ENCODE measurements around the gene LGALS1. TPM values are rescaled to one million over a fixed set of nuclear protein-coding genes. Genes with fewer than 3 reads are reported as not detected.

Gene LGALS1
- 1,345 TPM for total RNA-seq
- long read RNA-seq, transcript LGALS1-201 (4 exons, 560 nt): major isoform, 264 of 294 reads
- long read RNA-seq, partial matches to known transcripts: 24 of 294 reads
- long read RNA-seq, other reads (novel, unspliced or antisense): 5 of 294 reads

DNA sequence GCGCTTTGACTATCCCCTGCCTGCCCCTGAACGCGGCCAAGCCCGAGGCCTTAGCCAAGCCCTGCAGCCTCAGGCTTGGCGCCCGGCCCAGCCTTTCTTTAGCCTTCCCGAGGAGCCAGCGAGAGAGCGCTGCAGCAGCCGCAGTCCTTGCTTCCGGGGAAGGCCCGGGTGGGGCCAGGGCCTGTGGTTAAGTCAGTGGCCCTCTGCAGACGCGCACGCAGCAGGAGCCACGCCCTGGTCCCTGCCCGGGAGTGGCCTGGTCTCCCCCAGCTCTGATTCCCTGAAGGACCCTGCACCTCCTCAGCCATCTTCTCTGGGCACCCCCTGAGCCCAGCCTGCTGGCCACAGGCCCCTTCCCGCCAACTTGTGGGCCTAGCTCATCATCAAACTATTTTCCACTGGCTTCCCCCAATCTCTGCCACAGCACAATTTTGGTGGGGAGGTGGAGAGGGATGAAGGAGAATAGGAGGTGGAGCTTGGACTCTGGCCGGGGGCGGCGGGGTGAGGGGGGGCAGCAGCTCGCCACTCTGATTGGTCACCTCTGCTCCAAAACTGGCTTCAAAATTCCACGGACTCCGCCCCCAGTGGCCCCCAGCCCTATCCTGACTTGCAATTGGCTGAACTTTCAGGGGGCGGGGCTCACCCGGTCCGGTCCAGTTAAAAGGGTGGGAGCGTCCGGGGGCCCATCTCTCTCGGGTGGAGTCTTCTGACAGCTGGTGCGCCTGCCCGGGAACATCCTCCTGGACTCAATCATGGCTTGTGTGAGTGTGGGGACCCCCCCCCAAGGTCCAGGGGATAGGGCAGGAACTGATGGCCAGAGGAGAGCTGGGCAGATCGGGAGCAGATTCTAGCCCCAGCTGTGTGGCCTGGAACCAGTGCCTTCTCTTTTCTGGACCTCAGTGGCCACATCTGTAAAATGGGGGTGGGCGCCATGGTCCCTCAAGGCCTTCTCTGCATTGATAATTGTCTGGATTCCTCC is at the start of gene LGALS1:
Gene LGALS1, plus strand, starts transcription at position 686 of the 979 bp plus-strand sequence. Its CDS starts 67 bp downstream, at position 753.
- peak; percentile 98 for DNase-seq (ENCODE audit: missing footprints)
- intact Hi-C loops (cut with DNase I): loop anchor here (1.0 to 5.0 kb wide), 3 partner anchors 17 to 78 kb away; partner anchors contain the start of gene PDXP
- ATAC-seq: peak; percentile 90

DNA sequence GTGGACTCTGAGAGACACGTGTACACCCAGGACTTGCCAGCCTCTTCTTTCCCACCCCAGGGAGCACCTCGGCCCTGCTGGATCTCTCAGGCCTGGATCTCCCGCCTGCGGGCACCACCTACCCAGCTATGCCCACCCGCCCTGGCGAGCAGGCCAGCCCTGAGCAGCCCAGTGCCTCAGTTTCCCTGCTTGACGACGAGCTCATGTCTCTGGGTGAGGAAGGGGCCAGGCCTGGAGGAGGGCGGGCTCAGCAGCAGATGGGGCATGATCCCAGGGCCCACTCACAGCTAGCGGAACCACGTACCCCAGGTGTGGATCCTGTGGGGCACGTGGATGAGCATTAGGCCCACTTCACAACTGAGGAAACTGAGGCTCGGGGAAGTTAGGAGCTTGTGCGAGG is 49.7 kb upstream of the LGALS1 start:
- DNase-seq (ENCODE audit: missing footprints): no peak
- no peak for ATAC-seq
- intact Hi-C loops (cut with DNase I): loop anchor here (5.0 kb wide), 1 partner anchor 52 kb away; the partner anchor contains the start of gene LGALS1

DNA sequence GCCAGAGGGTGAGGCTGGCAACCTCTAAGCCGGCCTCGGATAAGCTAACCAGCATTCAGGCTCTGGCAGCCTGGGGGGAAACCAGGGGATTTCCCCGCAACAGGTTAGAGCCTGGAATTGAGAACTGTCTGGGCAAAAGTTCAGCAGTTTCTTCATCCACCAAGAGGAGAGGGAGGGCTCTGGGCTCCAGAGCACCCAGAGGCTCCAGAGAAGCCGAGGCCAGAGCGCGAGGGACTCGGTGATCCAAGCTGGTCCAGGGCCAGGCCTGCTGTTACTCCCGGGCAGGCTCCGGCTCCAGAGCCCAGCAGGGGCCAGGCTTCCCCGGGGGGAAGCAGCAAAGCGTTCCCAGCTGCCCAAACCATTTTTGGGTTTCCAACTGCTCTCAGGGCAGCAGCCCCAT is 49.3 kb upstream of the LGALS1 start:
- ATAC-seq: peak; percentile 85
- peak; percentile 88 for DNase-seq (ENCODE audit: missing footprints)
- intact Hi-C loops (cut with DNase I): loop anchor here (5.0 kb wide), 1 partner anchor 51 kb away; the partner anchor contains the start of gene LGALS1

DNA sequence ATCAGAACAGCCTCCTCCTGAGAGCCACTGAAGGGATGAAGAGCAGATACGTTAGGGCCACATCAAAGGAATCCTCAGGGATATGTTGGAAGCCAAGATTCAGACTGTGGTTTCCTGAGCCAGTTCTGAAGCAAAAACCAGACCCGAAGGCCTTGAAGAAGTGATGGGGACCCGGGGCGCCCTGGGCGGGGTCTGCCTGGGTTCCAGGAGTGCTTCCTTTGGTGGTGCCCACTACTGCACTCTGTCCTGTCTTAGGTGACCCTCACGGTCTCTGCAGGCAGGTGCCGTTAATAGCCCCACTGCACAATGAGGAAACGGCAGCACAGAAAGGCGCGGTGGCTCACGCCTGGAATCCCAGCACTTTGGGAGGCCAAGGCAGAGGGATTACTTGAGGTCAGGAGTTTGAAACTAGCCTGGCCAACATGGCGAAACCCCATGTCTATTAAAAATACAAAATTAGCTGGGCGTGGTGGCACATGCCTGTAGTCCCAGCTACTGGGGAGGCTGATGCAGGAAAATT is 48.8 kb upstream of the LGALS1 start:
- intact Hi-C loops (cut with DNase I): loop anchor here (5.0 kb wide), 1 partner anchor 51 kb away; the partner anchor contains the start of gene LGALS1
- ATAC-seq (peak; percentile 5), DNase-seq (ENCODE audit: missing footprints) (peak; percentile 14)

DNA sequence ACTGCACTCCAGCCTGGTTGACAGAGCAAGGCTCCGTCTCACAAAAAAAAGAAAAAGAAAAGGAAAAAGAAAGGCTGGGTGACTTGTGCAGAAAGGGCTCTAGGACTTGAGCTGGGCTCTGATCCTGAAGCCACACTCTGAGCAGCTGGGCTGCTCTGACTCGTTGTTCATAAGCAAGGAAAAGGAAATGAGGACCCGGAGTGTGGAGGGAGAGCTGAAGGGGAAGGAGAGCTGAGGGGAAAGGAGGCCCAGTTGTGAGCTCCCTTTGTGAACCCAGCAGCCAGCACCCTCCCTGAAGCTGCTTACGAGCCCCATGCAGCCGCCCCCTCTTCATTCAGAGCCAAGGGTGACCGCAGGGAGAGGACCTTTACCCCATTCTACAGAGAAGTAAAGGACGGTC is 48.3 kb upstream of the LGALS1 start:
- intact Hi-C loops (cut with DNase I): loop anchor here (5.0 kb wide), 1 partner anchor 50 kb away; the partner anchor contains the start of gene LGALS1
- ATAC-seq (no peak), DNase-seq (ENCODE audit: missing footprints) (no peak)

DNA sequence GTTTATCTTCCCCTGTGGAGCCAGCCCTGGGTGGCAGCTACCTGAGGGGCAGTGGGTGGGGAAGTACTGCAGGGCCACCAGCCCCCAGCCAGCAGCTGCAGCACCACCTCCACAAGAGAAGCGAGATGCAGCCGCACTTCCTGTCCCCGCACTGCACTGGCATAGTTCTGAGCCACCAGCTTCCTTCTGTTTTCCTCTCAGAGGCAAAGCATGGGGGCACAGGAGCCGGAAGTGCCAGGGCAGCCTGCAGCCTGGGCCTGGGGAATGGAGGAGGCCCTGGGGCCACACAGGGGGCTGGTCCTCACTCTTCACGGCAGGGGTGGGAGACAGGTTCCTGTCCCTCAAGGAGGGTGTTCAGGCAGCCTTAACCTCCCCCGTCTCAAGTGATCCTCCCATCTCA is 47.9 kb upstream of the LGALS1 start:
- DNase-seq (ENCODE audit: missing footprints): peak; percentile 83
- ATAC-seq: no peak
- intact Hi-C loops (cut with DNase I): loop anchor here (5.0 kb wide), 1 partner anchor 50 kb away; the partner anchor contains the start of gene LGALS1

DNA sequence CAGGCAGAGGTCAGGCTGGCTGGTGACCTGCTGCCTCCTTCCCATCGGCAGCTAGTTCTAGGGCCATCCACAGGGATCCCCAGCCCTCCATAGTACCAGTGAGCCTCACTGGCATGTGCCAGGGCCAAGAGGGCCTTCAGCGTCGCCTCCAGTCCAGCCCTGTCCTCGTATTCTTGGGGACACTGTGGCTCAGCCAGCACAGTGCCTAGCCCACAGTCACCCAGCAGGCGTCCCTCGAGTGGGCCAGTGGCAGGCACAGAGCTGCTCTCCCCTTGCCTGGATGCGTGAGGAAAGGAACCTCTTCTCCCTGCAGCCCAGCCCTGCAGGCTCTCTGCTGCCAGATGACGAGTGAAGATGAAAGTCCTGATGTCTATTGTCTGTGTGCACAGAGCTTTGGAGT is 46.6 kb upstream of the LGALS1 start:
- ATAC-seq: no peak
- no peak for DNase-seq (ENCODE audit: missing footprints)
- intact Hi-C loops (cut with DNase I): loop anchor here (5.0 kb wide), 1 partner anchor 48 kb away; the partner anchor contains the start of gene LGALS1

DNA sequence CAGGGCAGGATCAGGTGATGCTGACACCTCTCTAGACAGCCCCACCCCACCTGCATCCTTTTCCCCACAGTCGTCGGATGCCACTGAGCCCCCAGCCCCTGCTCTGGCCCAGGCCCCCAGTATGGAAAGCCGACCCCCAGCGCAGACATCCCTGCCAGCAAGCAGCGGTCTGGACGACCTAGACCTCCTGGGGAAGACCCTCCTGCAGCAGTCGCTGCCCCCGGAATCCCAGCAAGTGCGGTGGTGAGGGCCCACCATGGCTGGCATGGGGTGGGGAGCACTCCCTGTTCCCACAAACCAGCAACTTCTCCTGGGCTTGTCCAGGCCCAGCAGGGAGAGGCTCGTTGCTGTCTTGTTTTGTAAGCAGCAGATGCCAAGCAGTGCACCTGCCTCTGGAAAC is 45.5 kb upstream of the LGALS1 start:
- ATAC-seq (no peak), DNase-seq (ENCODE audit: missing footprints) (no peak)
- intact Hi-C loops (cut with DNase I): loop anchor here (5.0 kb wide), 1 partner anchor 47 kb away; the partner anchor contains the start of gene LGALS1

DNA sequence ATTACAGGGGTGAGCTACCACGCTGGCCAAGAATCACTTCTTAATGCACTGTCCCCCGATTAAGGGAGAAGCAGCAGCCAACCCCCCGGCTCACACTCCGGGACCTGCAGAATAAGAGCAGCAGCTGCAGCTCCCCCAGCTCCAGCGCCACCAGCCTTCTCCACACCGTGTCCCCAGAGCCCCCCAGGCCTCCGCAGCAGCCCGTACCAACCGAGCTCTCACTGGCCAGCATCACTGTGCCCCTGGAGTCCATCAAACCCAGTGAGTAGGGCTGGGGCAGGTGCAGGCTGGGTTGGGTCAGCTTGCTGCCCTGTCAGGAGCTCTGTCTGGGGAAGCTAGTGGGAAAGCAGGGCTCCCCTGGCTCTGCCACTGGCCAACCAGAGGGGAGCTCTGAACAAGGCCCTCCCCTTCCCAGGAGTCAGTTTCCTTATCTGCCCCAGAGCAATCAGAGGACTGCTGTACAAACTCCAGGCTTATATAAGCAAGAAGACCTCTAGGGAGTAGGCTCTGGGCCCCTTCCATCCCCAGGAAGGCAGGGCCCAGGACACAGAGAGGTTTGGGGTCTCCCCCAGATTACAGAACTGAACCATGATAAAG is 44.5 kb upstream of the LGALS1 start:
- DNase-seq (ENCODE audit: missing footprints): peak; percentile 55
- intact Hi-C loops (cut with DNase I): no loop called here
- no peak for ATAC-seq

DNA sequence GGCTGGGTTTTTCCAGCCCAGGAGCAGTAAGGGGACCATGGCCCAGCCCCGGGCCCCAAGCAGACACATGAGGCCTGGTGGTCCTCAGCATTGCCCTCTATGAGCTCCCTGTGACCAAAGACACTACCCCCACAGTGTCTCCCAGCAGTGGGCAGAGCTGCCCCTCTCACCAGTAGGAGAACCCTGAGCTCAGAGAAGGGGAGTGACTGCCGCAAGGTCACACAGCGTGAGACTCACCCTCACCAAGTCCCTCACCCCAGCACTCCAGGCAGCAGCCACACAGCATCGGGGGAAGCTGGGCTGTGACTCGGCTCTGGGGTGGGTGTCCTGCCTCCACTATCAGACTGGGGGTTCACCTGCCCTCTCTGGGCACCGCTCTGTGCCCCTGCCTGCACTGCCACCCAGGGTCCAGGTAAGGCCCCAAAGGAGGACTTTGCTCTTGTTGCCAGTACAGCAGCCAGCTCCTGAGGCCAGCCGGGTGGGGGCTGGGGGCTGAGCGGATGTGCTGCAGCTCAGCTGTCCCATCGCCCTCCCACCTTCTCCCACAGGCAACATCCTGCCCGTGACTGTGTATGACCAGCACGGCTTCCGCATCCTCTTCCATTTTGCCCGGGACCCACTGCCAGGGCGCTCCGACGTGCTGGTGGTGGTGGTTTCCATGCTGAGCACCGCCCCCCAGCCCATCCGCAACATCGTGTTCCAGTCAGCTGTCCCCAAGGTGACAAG is 43.8 kb upstream of the LGALS1 start:
- ATAC-seq: no peak
- peak; percentile 69 for DNase-seq (ENCODE audit: missing footprints)
- intact Hi-C loops (cut with DNase I): no loop called here

DNA sequence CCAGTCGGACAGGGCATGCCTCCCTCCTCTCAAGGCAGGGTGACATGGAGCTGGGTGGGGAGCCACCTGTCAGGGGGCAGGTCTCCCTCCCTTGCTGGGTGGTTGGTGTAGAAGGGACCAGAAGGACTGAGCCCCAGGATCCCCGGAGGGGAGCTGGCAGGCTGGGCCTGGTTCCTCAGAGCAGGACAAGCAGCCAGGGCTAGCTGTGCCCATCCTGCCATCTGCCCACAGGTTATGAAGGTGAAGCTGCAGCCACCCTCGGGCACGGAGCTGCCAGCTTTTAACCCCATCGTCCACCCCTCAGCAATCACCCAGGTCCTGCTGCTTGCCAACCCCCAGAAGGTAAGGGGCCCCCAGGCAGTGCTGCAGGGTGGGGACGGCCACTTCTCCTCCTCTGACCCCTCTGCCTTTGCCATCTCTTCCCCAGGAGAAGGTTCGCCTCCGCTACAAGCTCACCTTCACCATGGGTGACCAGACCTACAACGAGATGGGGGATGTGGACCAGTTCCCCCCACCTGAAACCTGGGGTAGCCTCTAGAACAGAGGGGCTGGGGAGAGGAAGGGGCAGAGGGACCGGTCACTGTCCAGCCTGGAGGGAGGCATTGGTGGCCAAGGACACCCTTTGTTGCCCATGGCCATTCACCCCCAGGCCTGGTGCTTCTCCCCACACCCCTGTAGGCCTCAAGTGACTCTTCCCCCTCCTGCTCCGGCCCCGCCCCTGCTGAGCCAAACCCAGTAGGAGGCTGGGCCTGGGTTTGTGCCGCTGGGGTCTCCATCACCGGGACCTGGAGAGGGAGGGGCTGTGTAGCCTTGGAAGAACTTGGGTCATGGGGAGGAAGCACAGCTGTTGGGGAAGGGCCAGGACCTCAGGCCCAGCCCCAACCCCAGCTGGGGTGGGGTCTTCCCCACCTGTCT is 43.0 kb upstream of the LGALS1 start:
- intact Hi-C loops (cut with DNase I): no loop called here
- DNase-seq (ENCODE audit: missing footprints) (peak; percentile 46), ATAC-seq (no peak)

DNA sequence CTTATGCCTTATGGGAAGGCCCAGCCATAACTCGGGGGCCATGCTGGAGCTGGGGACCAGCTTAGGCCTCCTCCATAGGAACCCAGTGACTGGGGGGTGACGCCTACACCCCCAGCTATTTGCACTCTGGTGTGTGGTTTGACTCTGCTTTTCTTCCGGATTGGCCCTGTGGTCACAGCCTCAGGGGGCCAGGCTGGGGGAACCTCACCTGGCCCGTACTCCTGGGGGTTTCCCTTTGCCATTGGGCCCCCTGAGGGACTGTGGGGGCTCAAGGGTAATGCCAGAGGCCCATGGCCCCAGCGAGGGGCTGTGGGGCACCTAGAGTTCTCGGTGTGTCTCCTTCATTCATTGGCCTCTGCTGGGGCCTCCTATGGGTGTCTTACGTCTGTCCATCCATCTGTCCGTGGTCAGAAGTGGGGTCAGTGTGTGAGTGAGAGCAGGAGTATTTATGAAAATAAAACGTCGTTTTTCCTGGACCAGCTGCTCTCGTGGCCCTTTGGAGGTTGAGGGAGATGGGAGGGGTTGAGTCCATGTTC is 42.3 kb upstream of the LGALS1 start:
- ATAC-seq (no peak), DNase-seq (ENCODE audit: missing footprints) (no peak)
- intact Hi-C loops (cut with DNase I): no loop called here

DNA sequence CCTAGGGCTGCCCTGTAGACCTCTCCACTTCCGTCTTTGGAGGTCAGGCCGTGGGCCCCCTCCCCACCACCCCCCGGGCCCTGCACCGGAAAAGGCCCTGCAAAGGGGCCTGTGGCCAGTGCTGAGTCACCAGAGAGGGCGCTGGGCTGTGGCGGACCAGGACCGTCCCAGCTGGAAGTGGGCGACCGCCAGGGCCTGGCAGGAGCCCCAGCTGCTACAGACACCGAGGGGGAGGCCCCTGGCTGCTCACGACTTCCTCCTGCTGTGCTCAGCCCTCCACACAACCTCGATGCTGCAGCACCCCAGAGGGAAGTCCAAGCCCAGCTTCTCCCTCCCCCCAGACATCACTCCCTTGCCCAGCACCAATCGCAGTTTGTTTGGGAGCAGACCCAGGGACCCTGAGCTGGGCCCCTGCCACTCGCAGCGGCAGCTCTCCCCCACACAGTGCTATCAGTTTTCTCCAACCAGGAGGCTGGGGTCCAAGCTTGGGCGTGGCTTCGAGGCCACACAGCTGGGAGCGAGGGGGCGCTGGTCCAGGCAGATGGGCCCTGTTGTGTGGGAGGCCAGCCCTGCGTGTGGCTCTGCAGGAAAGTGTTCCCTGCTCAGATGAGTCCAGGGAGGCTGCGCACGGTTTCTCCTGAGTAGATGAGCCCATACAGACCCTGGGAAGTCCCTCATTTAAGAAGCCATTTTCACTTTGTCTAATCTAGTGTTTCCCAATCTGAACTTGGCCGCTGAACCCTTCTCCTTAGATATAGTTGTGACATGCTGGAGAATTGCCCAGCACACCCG is 41.6 kb upstream of the LGALS1 start:
- intact Hi-C loops (cut with DNase I): no loop called here
- ATAC-seq (peak; percentile 89), DNase-seq (ENCODE audit: missing footprints) (peak; percentile 93)

DNA sequence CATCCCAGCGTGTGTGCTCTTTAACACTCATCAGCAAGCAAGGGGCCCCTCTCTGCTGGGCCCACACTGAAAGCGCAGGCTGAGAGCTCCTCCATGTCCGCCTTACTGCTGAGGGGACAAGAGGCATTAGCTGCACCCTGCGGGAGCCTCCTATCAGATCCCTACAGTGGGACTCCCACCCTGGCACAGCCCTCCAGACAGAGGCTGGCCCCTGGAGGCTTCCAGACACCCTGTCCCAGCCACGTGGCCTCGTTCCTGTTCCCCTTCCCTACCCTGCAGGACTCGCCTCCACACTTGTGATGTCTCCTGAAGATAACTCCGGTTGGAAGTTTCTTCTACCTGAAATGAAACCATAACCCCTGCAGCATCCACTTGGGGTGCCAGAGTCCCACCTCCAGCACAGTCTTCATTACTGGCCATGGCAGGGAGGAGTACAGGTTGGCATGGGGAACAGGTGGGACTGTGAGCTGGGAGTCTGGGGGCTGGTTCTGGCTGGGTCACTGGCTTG is 41.0 kb upstream of the LGALS1 start:
- ATAC-seq: peak; percentile 40
- no peak for DNase-seq (ENCODE audit: missing footprints)
- intact Hi-C loops (cut with DNase I): no loop called here

DNA sequence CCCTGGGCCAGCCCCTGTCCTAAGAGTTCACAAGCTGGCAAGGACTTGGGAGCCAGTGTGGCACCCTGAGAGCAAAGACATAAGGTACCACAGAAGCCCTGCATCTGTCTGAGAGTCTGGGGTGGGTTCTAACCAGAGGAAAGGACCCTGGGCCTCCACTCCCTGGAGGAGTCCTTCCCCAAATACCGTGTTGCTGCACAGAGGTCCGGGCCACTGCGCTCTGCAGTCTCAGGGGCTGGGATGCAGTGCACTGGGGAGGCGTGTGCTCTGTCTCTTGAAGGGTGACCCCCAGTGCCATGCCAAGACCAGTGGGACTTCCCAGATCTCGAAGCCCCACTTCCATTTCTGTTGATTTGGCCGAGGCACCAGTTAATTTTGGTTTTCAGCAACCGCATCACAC is 40.3 kb upstream of the LGALS1 start:
- no peak for ATAC-seq
- no peak for DNase-seq (ENCODE audit: missing footprints)
- intact Hi-C loops (cut with DNase I): no loop called here

Measured in Right ventricle myocardium inferior (tissue), 1 donor.